B cell (primary cell): Measurements from ENCODE around the gene CCNH. TPM values are rescaled to one million over a fixed set of nuclear protein-coding genes. Genes with fewer than 3 reads are reported as not detected.

Experiments
- ATAC-seq: fragments of 200-7000 bp; cut with Tn5 transposase; one replicate; pipeline ENCODE4 v1.10.0; 2021; ENCODE audit warnings: low read depth, mild to moderate bottlenecking, moderate number of reproducible peaks, moderate library complexity
- CTCF ChIA-PET: fragments of 350-600 bp; sonication (Branson Sonifier 250); formaldehyde crosslinking; loops from one replicate; lab custom pipeline; 2021; ENCODE audit warnings: antibody characterized with exemption, inconsistent platforms; lab: Charles Lee
- POLR2A ChIA-PET: fragments of 350-600 bp; sonication (Branson Sonifier 250); formaldehyde crosslinking; loops from one replicate; lab custom pipeline; 2021; ENCODE audit warnings: antibody characterized with exemption; lab: Charles Lee
- DNase-seq: peaks from one replicate; pipeline ENCODE4 v3.0.0; 2013
- H2AFZ ChIP-seq: 2 replicates; pipeline ENCODE4 v1.6.1; 2012; ENCODE audit warnings: mild to moderate bottlenecking, low read depth, low read length; ENCODE audit not compliant: insufficient read depth, poor library complexity, severe bottlenecking
- H3K27ac ChIP-seq, 2 donors: 1 replicate in 1 of 2; 2 replicates in 1 of 2; pipeline ENCODE4 v1.5.1; 2012 to 2013; ENCODE audit warnings: low read length in 2 of 2, mild to moderate bottlenecking in 2 of 2, moderate library complexity in 1 of 2
- H3K27me3 ChIP-seq, 4 experiments: fragments of 200-600 bp in 1 of 4; sonication (generic) in 1 of 4; replicated peaks in 1 of 4; 1 replicate in 2 of 4; 2 replicates in 2 of 4; pipeline versions ENCODE4 v1.6.1 to v1.7.0; 2013 to 2016; ENCODE audit warnings: low read length in 3 of 4, mild to moderate bottlenecking in 2 of 4, mixed read lengths in 1 of 4, moderate library complexity in 1 of 4; ENCODE audit not compliant: insufficient read depth in 4 of 4, control insufficient read depth in 3 of 4; ENCODE audit errors: control extremely low read depth in 1 of 4
- H3K36me3 ChIP-seq, 2 experiments: replicated peaks in 1 of 2; 1 replicate in 1 of 2; 2 replicates in 1 of 2; pipeline versions ENCODE4 v1.6.1 to v1.7.1; 2013; ENCODE audit warnings: low read length in 1 of 2; ENCODE audit not compliant: insufficient read depth in 2 of 2, control insufficient read depth in 1 of 2; ENCODE audit errors: control extremely low read depth in 1 of 2, extremely low read depth in 1 of 2
- H3K4me1 ChIP-seq, 2 donors: fragments of 200-600 bp in 1 of 2; sonication (generic) in 1 of 2; 1 replicate in 1 of 2; 2 replicates in 1 of 2; pipeline versions ENCODE4 v1.5.1 to v1.6.1; 2013 to 2017; ENCODE audit warnings: low read length in 2 of 2; ENCODE audit not compliant: control insufficient read depth in 2 of 2, insufficient read depth in 2 of 2
- H3K4me2 ChIP-seq: replicated peaks from 2 replicates; pipeline ENCODE3; 2012; ENCODE audit warnings: mild to moderate bottlenecking, low read depth, low read length; ENCODE audit not compliant: poor library complexity, severe bottlenecking
- H3K4me3 ChIP-seq, 5 experiments: fragments of 200-600 bp in 1 of 5; sonication (generic) in 1 of 5; 1 replicate in 3 of 5; 2 replicates in 2 of 5; pipeline versions ENCODE4 v1.5.1 to v1.7.0; 2011 to 2016; ENCODE audit warnings: low read length in 4 of 5, mild to moderate bottlenecking in 4 of 5, low read depth in 2 of 5, control low read depth in 1 of 5, moderate library complexity in 1 of 5; ENCODE audit not compliant: insufficient read depth in 1 of 5; ENCODE audit errors: control extremely low read depth in 1 of 5, extremely low read depth in 1 of 5
- H3K79me2 ChIP-seq: fragments of 200-600 bp; sonication (generic); one replicate; pipeline ENCODE4 v1.6.0; 2016; ENCODE audit warnings: low read length; ENCODE audit not compliant: control insufficient read depth, insufficient read depth
- H3K9ac ChIP-seq: fragments of 200-600 bp; sonication (generic); 2 replicates; pipeline ENCODE4 v1.6.1; 2017; ENCODE audit warnings: mild to moderate bottlenecking, low read length, moderate library complexity
- H3K9me3 ChIP-seq, 3 donors: one replicate each; pipeline versions ENCODE4 v1.6.1 to v1.7.1; 2013; ENCODE audit warnings: low read length in 2 of 3; ENCODE audit not compliant: control insufficient read depth in 2 of 3, insufficient read depth in 1 of 3; ENCODE audit errors: control extremely low read depth in 1 of 3
- H4K20me1 ChIP-seq: 2 replicates; pipeline ENCODE4 v1.6.0; 2012; ENCODE audit warnings: mild to moderate bottlenecking, low read length; ENCODE audit not compliant: insufficient read depth, control insufficient read depth, poor library complexity, severe bottlenecking
- H3K27ac Mint-ChIP-seq: one replicate; pipeline ENCODE4 v1.8.0; 2021; ENCODE audit warnings: mixed read lengths
- H3K27me3 Mint-ChIP-seq: one replicate; pipeline ENCODE4 v1.8.0; 2021; ENCODE audit warnings: mixed read lengths
- H3K4me1 Mint-ChIP-seq: one replicate; pipeline ENCODE4 v1.8.0; 2021; ENCODE audit warnings: mixed read lengths
- H3K4me3 Mint-ChIP-seq: one replicate; pipeline ENCODE4 v1.8.0; 2021; ENCODE audit warnings: mixed read lengths
- H3K9me3 Mint-ChIP-seq: one replicate; pipeline ENCODE4 v1.8.0; 2022; ENCODE audit warnings: mixed read lengths; ENCODE audit not compliant: insufficient read depth
- CTCF ChIP-seq: fragments of 200-600 bp; IDR thresholded peaks from one replicate; pipeline ENCODE4 v1.8.0; 2022; ENCODE audit warnings: antibody characterized with exemption, mild to moderate bottlenecking
- EZH2 ChIP-seq: IDR thresholded peaks from 2 replicates; pipeline ENCODE4 v1.6.1; 2012; ENCODE audit warnings: borderline replicate concordance, low read depth, mild to moderate bottlenecking, moderate library complexity, low read length; ENCODE audit not compliant: insufficient read depth, poor library complexity, severe bottlenecking
- WGBS: methylation state at CpG from one replicate; pipeline ENCODE4 v1.1.5; 2013; ENCODE audit warnings: missing lambda C conversion rate; ENCODE audit not compliant: insufficient coverage; 5-methylcytosine and 5-hydroxymethylcytosine counted together
- intact Hi-C: fragments of 100-400 bp; cut with micrococcal nuclease; formaldehyde crosslinking; loops from one replicate; pipeline ENCODE4 v1.10.0; 2022
- polyA plus RNA-seq: library from polyadenylated mRNA; depleted of rRNA; stranded (reverse); fragments of >200 nt; gene quantifications from 2 replicates; pipeline ENCODE4 v1.2.3, GENCODE V29; 2012
- small RNA-seq: library from RNA; depleted of rRNA; stranded (forward); fragments of <200 nt; gene quantifications from one replicate; pipeline ENCODE3, GENCODE V24; 2012; ENCODE audit warnings: low replicate concordance, low read depth; ENCODE audit not compliant: insufficient read length
- total RNA-seq, 2 donors: library from RNA; stranded (reverse); fragments of 120-200 nt in 1 of 2; gene quantifications; 1 replicate in 1 of 2; 2 replicates in 1 of 2; pipeline versions ENCODE4 v1.2.3 to v1.2.4, GENCODE V29; 2013 to 2022

Gene CCNH
- total and polyA plus RNA-seq, 2 donors (not counting 1 experiment from before 2014, with no cell fraction given), result 59.2 to 120 TPM

- Histone ChIP-seq H3K4me3 (no peak overlapping the region), H2AFZ (no peak overlapping the region), H3K4me2 (peak overlapping the region; percentile 5), H3K36me3 (peaks cover 8 to 32% of the 10 kb centered on the region in 2 experiments), H4K20me1 (no peaks in the 10 kb centered on the region), H3K4me1 (peaks cover 0 to 9% of the 10 kb centered on the region in 2 donors), H3K9ac (no peak overlapping the region), H3K27me3 (no peaks in the 10 kb centered on the region), H3K79me2 (peaks cover 9% of the 10 kb centered on the region), H3K27ac (no peak overlapping the region), H3K9me3 (no peaks in the 10 kb centered on the region)
- WGBS, result no CpG with 5 or more reads among the region's 1 CpG
- ChIA-PET POLR2A (no interaction called here), CTCF (interaction anchor here (1.3 to 1.5 kb wide), 2 partner anchors 12 to 277 kb away, joined by 4 to 5 read pairs; no protein-coding TSS in a partner anchor)
- no peak overlapping the region for H3K27ac Mint-ChIP-seq
- DNase-seq, result no peak
- H3K4me3 Mint-ChIP-seq, result no peak overlapping the region
- intact Hi-C loops, result loop anchor here (5.0 kb wide), 1 partner anchor 45 kb away; no protein-coding TSS in a partner anchor
- H3K27me3 Mint-ChIP-seq, result no peaks in the 10 kb centered on the region
- H3K4me1 Mint-ChIP-seq, result peaks cover 17% of the 10 kb centered on the region
- no peaks in the 10 kb centered on the region for H3K9me3 Mint-ChIP-seq
- TF ChIP-seq EZH2 (no peak), CTCF (no peak)
- ATAC-seq, result no peak
These were observed 65.5 kb downstream of the CCNH start for GRCh38 chr5:87347272-87347671.

Small RNAs within 50 kb of the gene (small RNA-seq; reads per million reads assigned to genes)
- gene RNU6-727P, result not detected

Other genes starting within 250 kb of the CCNH start
- 32.2 TPM in 2 replicates for gene RASA1, start 145.0 kb downstream of the CCNH start, total RNA-seq
- gene RASA1, start 145.0 kb downstream of the CCNH start, polyA plus RNA-seq, result 18.9 and 24.3 TPM in 2 replicates